Fibroblast of mammary gland (primary cell): ENCODE results near the gene DRD1.

Source experiments
- DNase-seq: peaks from one replicate; pipeline ENCODE4 v3.0.0-alpha.2; 2010; ENCODE audit warnings: low read depth
- H3K4me3 ChIP-seq: 2 replicates; pipeline ENCODE4 v1.5.1; 2011; ENCODE audit warnings: low read depth, mild to moderate bottlenecking, low read length, moderate library complexity; ENCODE audit not compliant: control insufficient read depth
- TF ChIP-seq, protein P1 (sequence below): conservative IDR thresholded peaks from 2 replicates; pipeline ENCODE4 v1.5.1; 2011; ENCODE audit warnings: low read depth, low read length, inconsistent platforms; ENCODE audit not compliant: control insufficient read depth, insufficient read depth

Gene DRD1

DNA sequence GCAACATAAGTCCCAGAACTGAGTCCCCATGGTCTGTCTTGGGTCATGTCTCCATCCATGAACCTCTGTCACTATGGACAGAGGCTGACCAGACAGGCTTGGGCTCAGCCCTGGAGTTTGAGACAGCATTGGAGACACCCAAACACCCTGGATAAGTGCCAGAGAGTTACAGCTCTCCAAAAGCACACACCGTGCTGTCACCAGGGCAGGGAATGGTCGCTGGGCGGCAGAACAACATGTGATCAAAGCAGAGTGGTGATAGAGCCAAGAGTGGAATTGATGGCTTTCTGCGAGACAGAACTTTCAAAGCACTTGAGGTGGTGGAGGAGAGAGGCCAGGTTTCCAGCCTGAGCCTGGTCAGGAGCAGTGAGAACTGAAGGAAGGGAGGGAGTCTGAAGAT, 50.1 kb downstream of the DRD1 start:
- no peak for DNase-seq
- H3K4me3 ChIP-seq: no peak overlapping the region
- TF ChIP-seq, protein P1, sequence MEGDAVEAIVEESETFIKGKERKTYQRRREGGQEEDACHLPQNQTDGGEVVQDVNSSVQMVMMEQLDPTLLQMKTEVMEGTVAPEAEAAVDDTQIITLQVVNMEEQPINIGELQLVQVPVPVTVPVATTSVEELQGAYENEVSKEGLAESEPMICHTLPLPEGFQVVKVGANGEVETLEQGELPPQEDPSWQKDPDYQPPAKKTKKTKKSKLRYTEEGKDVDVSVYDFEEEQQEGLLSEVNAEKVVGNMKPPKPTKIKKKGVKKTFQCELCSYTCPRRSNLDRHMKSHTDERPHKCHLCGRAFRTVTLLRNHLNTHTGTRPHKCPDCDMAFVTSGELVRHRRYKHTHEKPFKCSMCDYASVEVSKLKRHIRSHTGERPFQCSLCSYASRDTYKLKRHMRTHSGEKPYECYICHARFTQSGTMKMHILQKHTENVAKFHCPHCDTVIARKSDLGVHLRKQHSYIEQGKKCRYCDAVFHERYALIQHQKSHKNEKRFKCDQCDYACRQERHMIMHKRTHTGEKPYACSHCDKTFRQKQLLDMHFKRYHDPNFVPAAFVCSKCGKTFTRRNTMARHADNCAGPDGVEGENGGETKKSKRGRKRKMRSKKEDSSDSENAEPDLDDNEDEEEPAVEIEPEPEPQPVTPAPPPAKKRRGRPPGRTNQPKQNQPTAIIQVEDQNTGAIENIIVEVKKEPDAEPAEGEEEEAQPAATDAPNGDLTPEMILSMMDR: no peak

DNA sequence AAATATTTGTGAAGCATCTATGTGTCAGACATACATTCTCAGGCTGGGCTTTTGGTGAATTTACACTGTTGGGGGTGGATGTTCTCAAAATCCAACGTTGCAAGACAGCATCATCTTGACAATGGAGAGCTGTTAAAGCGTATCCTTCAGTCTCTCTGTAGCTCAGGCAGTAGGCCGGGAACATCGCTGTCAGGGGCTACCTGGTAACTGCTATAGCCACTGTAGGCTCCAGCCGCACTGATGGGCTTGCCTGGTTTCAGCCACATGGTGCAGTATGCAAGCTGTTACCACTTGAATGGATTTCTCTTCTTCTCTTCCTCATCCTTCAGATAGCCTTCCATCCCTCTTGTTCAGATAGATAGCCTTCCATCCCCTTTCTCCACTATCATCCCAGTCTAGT, 51.7 kb downstream of the DRD1 start:
- TF ChIP-seq, protein P1: no peak
- DNase-seq: no peak
- no peak overlapping the region for H3K4me3 ChIP-seq

DNA sequence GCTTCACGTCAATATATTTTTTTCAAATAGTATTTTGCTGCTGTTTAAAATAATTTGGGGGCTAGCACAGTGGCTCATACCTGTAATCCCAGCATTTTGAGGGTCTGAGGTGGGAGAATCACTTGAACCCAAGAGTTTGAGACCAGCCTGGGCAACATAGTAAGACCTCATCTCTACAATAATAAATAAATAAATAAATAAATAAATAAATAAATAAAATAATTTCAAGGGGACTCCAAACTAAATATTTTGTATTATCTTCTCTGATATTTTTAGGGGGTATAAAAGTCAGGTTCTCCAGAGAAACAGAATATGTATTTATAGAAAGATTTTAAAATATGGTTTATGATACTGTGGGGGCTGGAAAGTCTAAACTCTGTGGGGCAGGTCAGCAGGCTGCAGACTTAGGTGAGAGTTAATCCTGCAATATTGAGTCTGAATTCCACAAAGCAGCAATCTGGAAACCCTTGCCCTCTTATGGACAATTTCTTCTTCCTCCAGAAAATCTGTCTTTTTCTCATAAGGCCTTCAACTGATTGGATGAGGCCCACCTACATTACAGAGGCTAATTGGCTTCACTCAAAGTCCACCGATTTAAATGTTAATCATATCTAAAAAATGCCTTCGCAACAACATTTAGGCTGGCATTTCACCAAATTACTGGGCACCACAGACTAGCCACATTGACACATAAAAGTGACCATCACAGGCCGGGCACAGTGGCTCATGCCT, 53.5 kb downstream of the DRD1 start:
- TF ChIP-seq, protein P1: no peak
- DNase-seq: no peak
- H3K4me3 ChIP-seq: no peak overlapping the region
